Measurements from ENCODE around the gene UBE2N. TPM values are rescaled to one million over a fixed set of nuclear protein-coding genes. Genes with fewer than 3 reads are reported as not detected.

Gene UBE2N
- total and polyA plus RNA-seq, 2 of the 8 experiments (the other 6 are each of a cell fraction or from before 2014, with no cell fraction given), result 108 to 225 TPM

GRCh38 chr12:93425736-93426411 is 15.9 kb downstream of the UBE2N start (continued):
- TF ChIP-seq BCL11A (IDR thresholded peaks at IDR 0.05; ENCODE audit: low read depth in 2 of 2, low read length in 2 of 2) (no peak), CREB1 (IDR thresholded peaks at IDR 0.05) (no peak), RNF2 (IDR thresholded peaks at IDR 0.05; ENCODE audit: borderline replicate concordance, low read depth, low read length, missing control alignments, poor library complexity, severe bottlenecking) (no peak), JUND (IDR thresholded peaks at IDR 0.05; ENCODE audit: low read length) (no peak), PHF8 (conservative IDR thresholded peaks at IDR 0.05; ENCODE audit: low read depth, low read length) (no peak), HDAC6 (IDR thresholded peaks at IDR 0.05; ENCODE audit: low read depth, low read length) (no peak), KDM1A (IDR thresholded peaks at IDR 0.05; ENCODE audit: borderline replicate concordance, low read length) (no peak)
